Measurements from ENCODE around the gene CPN2.

The CPN2 gene

GRCh38 chr3:194312186-194312742 lies 38.9 kb downstream of the CPN2 start:
- DNase-seq: no peak

DNA sequence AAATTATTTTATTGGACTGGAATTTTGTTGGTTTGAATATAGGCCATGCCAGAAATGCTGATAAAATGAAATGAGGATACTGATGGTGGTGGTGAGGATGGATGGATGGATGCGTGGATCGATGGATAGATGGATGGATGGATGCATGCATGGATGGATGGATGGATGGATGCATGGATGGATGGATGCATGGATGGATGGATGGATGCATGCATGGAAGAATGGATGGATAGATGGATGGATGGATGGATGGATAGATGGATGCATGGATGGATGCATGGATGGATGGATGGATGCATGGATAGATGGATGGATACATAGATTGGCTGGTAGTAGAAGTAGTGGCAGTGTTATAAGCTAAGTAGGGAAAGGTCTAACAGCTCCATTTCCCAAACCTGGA lies 40.1 kb downstream of the CPN2 start:
- DNase-seq: no peak

GRCh38 chr3:194310060-194310835 lies 40.9 kb downstream of the CPN2 start:
- DNase-seq: no peak

GRCh38 chr3:194308601-194309449 lies 42.3 kb downstream of the CPN2 start:
- peak; percentile 58 for DNase-seq

DNA sequence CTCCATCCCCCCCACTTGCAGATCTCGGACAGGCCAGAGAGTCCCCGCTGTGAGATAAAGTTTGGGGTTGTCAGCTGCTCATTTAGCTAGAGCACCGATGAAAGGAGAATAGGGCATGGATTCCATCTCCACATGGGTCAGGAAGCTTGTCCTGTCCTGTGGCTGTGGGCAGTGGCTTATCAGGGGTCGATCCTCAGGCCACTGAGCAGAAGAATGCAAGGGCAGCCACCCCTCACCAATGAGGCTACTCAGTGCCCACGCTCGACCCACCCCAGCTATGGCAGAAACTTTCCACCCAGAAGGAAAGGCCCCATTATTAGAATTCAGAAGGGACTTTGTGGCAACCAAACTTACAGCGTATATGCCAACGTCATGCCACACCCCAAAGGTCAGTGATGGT lies 43.3 kb downstream of the CPN2 start:
- DNase-seq: no peak

- no peak for DNase-seq
Measured at GRCh38 chr3:194306771-194307640, 44.1 kb downstream of the CPN2 start.

DNA sequence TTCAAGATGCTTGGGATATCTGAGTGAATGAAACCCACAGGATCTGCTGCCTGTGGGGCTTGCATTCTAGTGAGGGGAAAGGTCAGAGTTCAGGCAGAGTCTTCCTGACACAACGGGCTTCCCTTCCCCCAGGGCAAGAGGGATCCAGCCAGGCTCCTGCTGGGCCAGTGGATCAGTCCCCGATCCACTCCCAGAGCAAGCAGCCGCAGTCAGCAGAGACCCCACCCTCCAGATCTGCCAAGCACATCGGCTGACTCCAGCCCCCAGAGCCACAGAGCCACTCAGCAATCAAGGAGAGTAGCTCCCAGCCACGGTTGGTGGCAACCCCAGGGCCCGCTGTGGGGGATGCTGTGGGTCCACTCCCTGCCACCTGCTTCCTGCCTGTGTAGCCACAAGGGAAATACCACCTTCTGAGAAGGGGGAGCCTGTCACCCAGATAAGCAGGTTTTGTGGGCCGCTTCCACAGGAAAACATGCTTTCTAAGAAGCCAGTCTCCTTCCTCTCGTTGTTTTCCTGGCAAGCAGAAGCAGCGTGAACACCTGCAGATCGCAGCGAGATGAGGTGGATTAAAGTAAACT lies 44.9 kb downstream of the CPN2 start:
- no peak for DNase-seq

GRCh38 chr3:194305356-194306108 lies 45.6 kb downstream of the CPN2 start:
- no peak for DNase-seq

DNA sequence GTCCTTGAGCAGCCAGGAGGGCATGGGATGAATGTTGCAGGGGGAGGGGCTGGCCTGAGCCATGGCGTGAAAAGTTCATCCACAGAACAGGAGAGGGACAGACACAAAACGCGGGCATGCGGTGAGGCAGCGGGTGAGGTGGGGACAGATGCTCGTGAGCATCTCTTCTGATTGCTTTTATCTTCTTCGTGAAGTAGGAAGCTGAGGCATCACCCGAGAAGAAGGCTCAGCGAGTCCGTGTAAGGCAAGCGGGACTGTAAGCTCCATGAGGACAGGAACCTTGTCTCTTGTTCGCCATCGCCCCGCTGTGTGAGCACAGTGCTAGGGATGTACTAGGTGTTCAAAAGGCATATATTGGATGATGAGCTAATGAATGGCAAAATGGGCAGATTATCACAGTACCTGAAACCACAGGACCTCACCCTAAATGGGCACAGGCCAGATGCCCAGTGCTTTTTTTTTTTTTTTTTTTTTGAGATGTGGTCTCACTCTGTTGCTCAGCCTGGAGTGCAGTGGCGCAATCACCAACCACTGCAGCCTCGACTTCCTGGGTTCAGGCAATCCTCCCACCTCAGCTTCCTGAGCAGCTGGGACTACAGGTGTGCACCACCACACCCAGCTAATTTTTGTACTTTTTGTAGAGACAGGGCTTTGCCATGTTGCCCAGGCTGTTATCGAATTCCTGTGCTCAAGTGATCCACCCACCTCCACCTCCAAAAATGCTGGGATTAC lies 46.8 kb downstream of the CPN2 start:
- DNase-seq: no peak

DNA sequence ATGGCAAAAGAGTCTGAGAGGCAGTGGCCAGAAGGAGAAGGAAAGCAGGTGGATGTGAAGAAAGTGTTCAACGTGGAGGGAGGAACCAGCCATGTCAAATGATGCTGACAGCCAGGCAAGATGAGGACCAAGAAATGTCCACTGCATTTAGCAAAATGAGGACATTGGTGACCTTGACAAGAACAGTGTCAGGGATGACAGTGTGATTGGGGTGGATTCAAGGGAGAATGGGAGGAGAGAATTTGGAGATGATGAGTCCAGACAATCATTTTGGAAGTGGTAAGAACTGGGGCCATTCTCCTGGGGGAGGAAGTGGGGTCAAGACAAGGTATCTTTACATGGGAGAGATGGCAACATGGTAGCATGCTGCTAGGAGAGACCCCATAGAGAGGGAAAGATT lies 47.4 kb downstream of the CPN2 start:
- no peak for DNase-seq

GRCh38 chr3:194301730-194302129 lies 49.4 kb downstream of the CPN2 start:
- DNase-seq: no peak

- no peak for DNase-seq
Measured at GRCh38 chr3:194300936-194301335, 50.2 kb downstream of the CPN2 start.

DNA sequence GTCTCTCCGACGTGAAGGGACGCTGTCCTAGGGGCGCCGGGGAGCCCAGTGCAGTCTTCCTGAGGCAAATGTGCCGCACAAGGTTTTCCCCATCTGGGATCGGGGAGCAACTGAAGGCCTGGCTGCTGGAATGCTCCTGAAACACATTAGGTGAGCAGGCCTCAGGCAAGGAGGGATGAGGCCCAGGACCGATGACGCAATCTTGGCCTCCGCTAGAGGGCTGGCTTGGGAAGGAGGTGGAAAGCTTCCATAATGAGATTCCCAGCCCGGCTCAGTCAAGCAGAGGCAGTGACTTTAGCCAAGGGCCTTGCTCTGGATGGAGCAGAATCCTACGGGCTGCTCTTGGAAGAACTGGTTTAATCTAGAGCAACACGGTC lies 50.8 kb downstream of the CPN2 start:
- DNase-seq: peak; percentile 65

- no peak for DNase-seq
Measured at GRCh38 chr3:194298331-194299227, 52.5 kb downstream of the CPN2 start.

DNA sequence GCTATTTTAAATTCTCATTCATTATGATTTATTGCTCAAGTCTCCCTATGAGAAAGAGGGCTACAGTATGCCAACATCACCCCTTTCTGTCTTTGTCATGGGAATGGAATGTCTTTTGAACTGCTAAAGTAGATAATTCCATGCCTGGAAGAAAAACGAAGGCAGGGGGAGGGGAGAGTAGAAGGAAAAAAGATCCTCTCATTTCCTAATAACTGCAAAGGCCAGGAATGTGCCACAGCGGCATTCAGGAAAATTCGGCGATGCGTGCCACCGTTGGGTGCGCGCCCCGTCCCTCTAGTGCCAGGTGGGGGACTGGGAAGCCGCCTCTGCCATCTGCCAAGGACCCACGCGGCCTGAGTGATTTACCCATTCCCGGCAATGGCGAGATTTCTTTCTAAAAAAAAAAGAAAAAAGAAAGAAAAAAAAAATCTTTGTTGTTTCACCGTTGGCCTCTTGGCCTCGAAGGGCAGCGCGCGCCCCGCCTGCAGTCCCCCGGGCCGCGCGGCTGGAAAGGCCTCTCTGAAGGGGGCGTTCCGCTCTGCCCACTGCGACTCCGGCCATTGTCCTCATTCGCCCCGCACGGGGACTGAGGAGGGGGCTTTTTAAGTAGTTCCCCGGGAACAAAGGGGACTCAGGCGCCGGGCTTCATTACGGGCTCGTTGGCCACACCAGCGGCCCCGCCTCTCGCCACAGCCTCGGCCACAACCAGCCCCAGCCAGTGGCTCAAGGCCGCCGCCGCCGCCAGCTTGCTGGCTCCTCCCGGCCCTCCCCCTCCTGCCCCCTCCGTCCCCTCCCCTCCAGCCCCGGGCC lies 54.5 kb downstream of the CPN2 start:
- DNase-seq: peak; percentile 86

DNA sequence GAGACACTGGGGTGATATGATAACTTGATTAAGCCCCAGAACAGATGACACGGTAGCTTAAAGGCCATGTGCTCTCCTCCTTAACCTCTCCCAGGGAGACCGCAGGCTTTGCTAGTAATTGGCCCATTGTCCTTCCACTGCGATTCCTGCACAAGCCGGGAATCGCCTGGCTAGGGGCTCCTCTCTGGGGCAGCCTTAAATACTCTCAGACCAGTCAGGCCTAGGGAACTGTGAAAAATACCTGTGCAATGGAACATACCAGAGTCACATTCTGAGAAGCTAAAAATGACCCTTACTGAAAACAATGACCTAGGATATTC lies 56.3 kb downstream of the CPN2 start:
- DNase-seq: no peak

DNA sequence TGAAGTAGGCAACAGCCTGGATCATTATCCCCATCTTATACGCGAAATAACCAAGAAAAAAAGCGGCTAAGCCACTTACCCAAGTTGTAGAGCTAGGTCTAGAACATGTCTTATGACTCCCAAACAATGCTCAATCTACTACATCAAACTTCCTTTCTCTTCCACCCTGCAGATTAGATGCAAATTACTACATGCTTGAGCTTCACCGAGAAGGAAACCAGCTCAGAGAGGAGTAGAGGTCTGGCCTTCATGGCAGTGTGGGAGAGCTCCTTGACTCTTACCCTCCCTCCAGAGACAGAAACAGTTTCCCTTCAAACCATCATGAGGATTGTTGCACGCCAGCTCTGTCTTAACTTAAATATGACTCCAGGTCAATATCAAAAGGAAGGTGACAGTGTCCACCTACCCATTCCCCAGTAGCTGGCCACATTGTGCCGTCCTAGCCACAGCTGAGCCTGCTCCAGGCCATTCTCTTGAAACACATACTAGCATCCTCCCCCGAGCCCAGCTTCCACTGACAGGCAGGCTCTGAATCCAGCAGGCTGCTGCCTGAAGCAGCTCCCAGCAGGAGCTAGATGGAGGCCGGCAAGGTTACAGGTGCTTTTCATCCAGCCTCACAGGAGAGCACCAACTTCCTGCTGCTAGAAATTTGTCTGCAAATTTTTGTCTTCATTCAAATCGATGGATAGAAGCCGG lies 56.8 kb downstream of the CPN2 start:
- DNase-seq: no peak

DNA sequence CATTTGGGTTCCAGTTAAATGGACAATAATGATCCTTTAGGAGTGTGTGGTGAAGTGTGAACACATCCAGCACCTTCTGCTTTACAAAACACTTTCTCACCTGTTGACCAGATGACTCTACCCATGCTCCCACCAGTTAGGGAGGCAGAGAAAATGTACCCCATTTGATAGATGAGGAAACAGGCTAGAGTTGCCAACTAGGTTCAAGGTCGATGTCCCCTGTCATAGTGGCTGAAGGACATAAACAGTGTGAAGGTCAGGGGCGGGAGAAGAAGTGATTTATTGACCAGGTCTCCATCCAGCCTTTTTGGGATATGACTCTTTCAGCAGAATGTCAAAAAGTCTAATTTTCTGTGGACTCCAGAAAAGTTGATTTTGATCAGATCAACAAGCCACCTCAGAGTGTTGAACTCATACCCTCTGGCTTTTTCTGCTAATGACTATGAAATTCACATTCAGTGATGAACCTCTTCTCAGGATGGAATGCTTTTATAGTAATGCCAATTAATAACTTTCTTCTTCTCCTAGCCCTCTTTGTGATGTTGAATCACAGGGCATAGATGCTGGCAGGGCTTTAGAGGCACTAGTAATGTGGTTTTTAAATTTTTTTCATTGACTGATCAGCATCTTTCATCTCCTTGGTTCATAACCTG lies 57.5 kb downstream of the CPN2 start:
- no peak for DNase-seq
